Neuron (in vitro differentiated cells): Measurements from ENCODE around the gene RASGRF2.

Experiments
- H2AFZ ChIP-seq: one replicate; pipeline ENCODE4 v1.6.1; 2013; ENCODE audit warnings: low read depth, mild to moderate bottlenecking, inconsistent platforms, low read length, moderate library complexity
- H3K27me3 ChIP-seq: one replicate; pipeline ENCODE4 v1.6.1; 2013; ENCODE audit warnings: low read length; ENCODE audit not compliant: insufficient read depth
- H3K36me3 ChIP-seq: one replicate; pipeline ENCODE4 v1.6.1; 2013; ENCODE audit warnings: low read length; ENCODE audit not compliant: insufficient read depth
- H3K4me1 ChIP-seq: one replicate; pipeline ENCODE4 v1.6.1; 2013; ENCODE audit warnings: low read length; ENCODE audit not compliant: insufficient read depth
- H3K4me3 ChIP-seq: 2 replicates; pipeline ENCODE4 v1.5.1; 2013; ENCODE audit warnings: mild to moderate bottlenecking, low read length, moderate library complexity
- H3K9me3 ChIP-seq: one replicate; pipeline ENCODE4 v1.6.1; 2013; ENCODE audit warnings: low read length

RASGRF2 gene

GRCh38 chr5:80977764-80978163 lies 17.6 kb downstream of the RASGRF2 start:
- no peaks in the 10 kb centered on the region for H3K4me1 ChIP-seq
- no peaks in the 10 kb centered on the region for H3K36me3 ChIP-seq
- no peaks in the 10 kb centered on the region for H3K9me3 ChIP-seq
- H2AFZ ChIP-seq: no peak overlapping the region
- no peak overlapping the region for H3K4me3 ChIP-seq
- peaks cover 2% of the 10 kb centered on the region for H3K27me3 ChIP-seq

- Histone ChIP-seq H3K9me3 (no peaks in the 10 kb centered on the region), H3K4me1 (no peaks in the 10 kb centered on the region), H3K4me3 (no peak overlapping the region), H2AFZ (no peak overlapping the region), H3K36me3 (no peaks in the 10 kb centered on the region), H3K27me3 (peaks cover 2% of the 10 kb centered on the region)
These were observed 18.7 kb downstream of the RASGRF2 start for GRCh38 chr5:80978772-80979317.

- Histone ChIP-seq H2AFZ (no peak overlapping the region), H3K4me1 (no peaks in the 10 kb centered on the region), H3K4me3 (no peak overlapping the region), H3K9me3 (no peaks in the 10 kb centered on the region), H3K36me3 (no peaks in the 10 kb centered on the region), H3K27me3 (peaks cover 2% of the 10 kb centered on the region)
These were observed 21.9 kb downstream of the RASGRF2 start for GRCh38 chr5:80982093-80982492.

- H3K4me1 ChIP-seq: no peaks in the 10 kb centered on the region
- no peak overlapping the region for H3K4me3 ChIP-seq
- no peaks in the 10 kb centered on the region for H3K36me3 ChIP-seq
- peaks cover 2% of the 10 kb centered on the region for H3K27me3 ChIP-seq
- no peaks in the 10 kb centered on the region for H3K9me3 ChIP-seq
- H2AFZ ChIP-seq: no peak overlapping the region
These were observed 25.6 kb downstream of the RASGRF2 start for GRCh38 chr5:80985600-80986228.

GRCh38 chr5:80986382-80986781 lies 26.2 kb downstream of the RASGRF2 start:
- Histone ChIP-seq H3K27me3 (peaks cover under 1% of the 10 kb centered on the region), H3K4me1 (no peaks in the 10 kb centered on the region), H3K4me3 (no peak overlapping the region), H3K36me3 (no peaks in the 10 kb centered on the region), H3K9me3 (no peaks in the 10 kb centered on the region), H2AFZ (no peak overlapping the region)

GRCh38 chr5:80987078-80987766 lies 27.1 kb downstream of the RASGRF2 start:
- no peaks in the 10 kb centered on the region for H3K36me3 ChIP-seq
- H3K4me1 ChIP-seq: no peaks in the 10 kb centered on the region
- no peak overlapping the region for H2AFZ ChIP-seq
- H3K27me3 ChIP-seq: peaks cover 5% of the 10 kb centered on the region
- H3K9me3 ChIP-seq: no peaks in the 10 kb centered on the region
- no peak overlapping the region for H3K4me3 ChIP-seq

GRCh38 chr5:80988419-80988935 lies 28.3 kb downstream of the RASGRF2 start:
- H3K27me3 ChIP-seq: peaks cover 8% of the 10 kb centered on the region
- H3K4me3 ChIP-seq: no peak overlapping the region
- H3K9me3 ChIP-seq: no peaks in the 10 kb centered on the region
- H3K4me1 ChIP-seq: no peaks in the 10 kb centered on the region
- H3K36me3 ChIP-seq: no peaks in the 10 kb centered on the region
- no peak overlapping the region for H2AFZ ChIP-seq

GRCh38 chr5:80989883-80990282 lies 29.7 kb downstream of the RASGRF2 start:
- Histone ChIP-seq H3K36me3 (no peaks in the 10 kb centered on the region), H3K4me1 (no peaks in the 10 kb centered on the region), H2AFZ (no peak overlapping the region), H3K27me3 (peaks cover 9% of the 10 kb centered on the region), H3K4me3 (no peak overlapping the region), H3K9me3 (no peaks in the 10 kb centered on the region)

- H3K4me3 ChIP-seq: no peak overlapping the region
These were observed 30.4 kb downstream of the RASGRF2 start for GRCh38 chr5:80990527-80990926.

GRCh38 chr5:80990971-80991370 lies 30.8 kb downstream of the RASGRF2 start:
- H3K9me3 ChIP-seq: no peaks in the 10 kb centered on the region
- H3K4me1 ChIP-seq: no peaks in the 10 kb centered on the region
- H3K27me3 ChIP-seq: peaks cover 9% of the 10 kb centered on the region
- no peak overlapping the region for H3K4me3 ChIP-seq
- H3K36me3 ChIP-seq: no peaks in the 10 kb centered on the region
- H2AFZ ChIP-seq: no peak overlapping the region

More at GRCh38 chr5:80990527-80990926, 30.4 kb downstream of the RASGRF2 start:
- H3K9me3 ChIP-seq: no peaks in the 10 kb centered on the region
- no peak overlapping the region for H2AFZ ChIP-seq
- H3K27me3 ChIP-seq: peaks cover 9% of the 10 kb centered on the region
- H3K4me1 ChIP-seq: no peaks in the 10 kb centered on the region
- no peaks in the 10 kb centered on the region for H3K36me3 ChIP-seq

GRCh38 chr5:80995908-80996307 lies 35.7 kb downstream of the RASGRF2 start:
- H3K27me3 ChIP-seq: peaks cover 13% of the 10 kb centered on the region
- no peak overlapping the region for H2AFZ ChIP-seq
- H3K36me3 ChIP-seq: no peaks in the 10 kb centered on the region
- no peak overlapping the region for H3K4me3 ChIP-seq
- no peaks in the 10 kb centered on the region for H3K4me1 ChIP-seq
- H3K9me3 ChIP-seq: no peaks in the 10 kb centered on the region

- Histone ChIP-seq H3K27me3 (peaks cover 4% of the 10 kb centered on the region), H2AFZ (no peak overlapping the region), H3K36me3 (no peaks in the 10 kb centered on the region), H3K9me3 (no peaks in the 10 kb centered on the region), H3K4me3 (no peak overlapping the region), H3K4me1 (no peaks in the 10 kb centered on the region)
These were observed 38.4 kb downstream of the RASGRF2 start for GRCh38 chr5:80998590-80998979.

- Histone ChIP-seq H3K4me1 (no peaks in the 10 kb centered on the region), H3K27me3 (peaks cover 4% of the 10 kb centered on the region), H2AFZ (no peak overlapping the region), H3K9me3 (no peaks in the 10 kb centered on the region), H3K4me3 (no peak overlapping the region), H3K36me3 (no peaks in the 10 kb centered on the region)
These were observed 43.7 kb downstream of the RASGRF2 start for GRCh38 chr5:81003811-81004386.
